CD14-positive monocyte (primary cell): ENCODE results near the gene RFPL4A. TPM values are rescaled to one million over a fixed set of nuclear protein-coding genes. Genes with fewer than 3 reads are reported as not detected.

Source experiments
- DNase-seq, 3 donors: peaks; one replicate each; pipeline ENCODE4 v3.0.0-alpha.2; 2011 to 2022
- H2AFZ ChIP-seq: 2 replicates; pipeline ENCODE4 v1.6.0; 2012; ENCODE audit warnings: mild to moderate bottlenecking, low read depth, low read length, inconsistent platforms; ENCODE audit not compliant: insufficient read depth, poor library complexity, severe bottlenecking
- H3K27ac ChIP-seq, 2 donors: 1 replicate in 1 of 2; 2 replicates in 1 of 2; pipeline ENCODE4 v1.5.1; 2012 to 2013; ENCODE audit warnings: low read length in 2 of 2, control low read depth in 1 of 2, inconsistent platforms in 1 of 2, low read depth in 1 of 2, mild to moderate bottlenecking in 1 of 2
- H3K27me3 ChIP-seq, 2 donors: one replicate each; pipeline versions ENCODE4 v1.6.0 to v1.6.1; 2011 to 2013; ENCODE audit warnings: low read length in 2 of 2; ENCODE audit not compliant: control insufficient read depth in 2 of 2, insufficient read depth in 2 of 2
- H3K36me3 ChIP-seq, 2 donors: replicated peaks in 1 of 2; 1 replicate in 1 of 2; 2 replicates in 1 of 2; pipeline versions ENCODE4 v1.5.1 to v1.6.1; 2012 to 2013; ENCODE audit warnings: low read length in 2 of 2, control low read depth in 1 of 2, inconsistent platforms in 1 of 2, mild to moderate bottlenecking in 1 of 2; ENCODE audit not compliant: insufficient read depth in 2 of 2, control insufficient read depth in 1 of 2
- H3K4me1 ChIP-seq, 2 donors: 1 replicate in 1 of 2; 2 replicates in 1 of 2; pipeline versions ENCODE4 v1.5.1 to v1.6.1; 2012 to 2013; ENCODE audit warnings: low read length in 2 of 2, control low read depth in 1 of 2, inconsistent platforms in 1 of 2, mild to moderate bottlenecking in 1 of 2, moderate library complexity in 1 of 2; ENCODE audit not compliant: insufficient read depth in 2 of 2, control insufficient read depth in 1 of 2
- H3K4me2 ChIP-seq: replicated peaks from 2 replicates; pipeline ENCODE3; 2012; ENCODE audit warnings: low read length, moderate library complexity, mild to moderate bottlenecking; ENCODE audit not compliant: poor library complexity, severe bottlenecking; ENCODE audit errors: extremely low read depth
- H3K4me3 ChIP-seq, 3 experiments: fragments of 200-600 bp in 1 of 3; sonication (generic) in 1 of 3; replicated peaks in 1 of 3; 1 replicate in 2 of 3; 2 replicates in 1 of 3; pipeline ENCODE4 v1.5.1; 2011 to 2013; ENCODE audit warnings: low read length in 3 of 3, mild to moderate bottlenecking in 3 of 3, control low read depth in 2 of 3, low read depth in 2 of 3, inconsistent platforms in 1 of 3, moderate library complexity in 1 of 3
- H3K79me2 ChIP-seq: 2 replicates; pipeline ENCODE4 v1.6.0; 2012; ENCODE audit warnings: mild to moderate bottlenecking, control low read depth, inconsistent platforms, low read length, moderate library complexity; ENCODE audit not compliant: insufficient read depth
- H3K9ac ChIP-seq: 2 replicates; pipeline ENCODE4 v1.6.0; 2017; ENCODE audit warnings: low read length, mild to moderate bottlenecking; ENCODE audit not compliant: insufficient read depth, poor library complexity, severe bottlenecking
- H3K9me3 ChIP-seq, 2 donors: replicated peaks in 1 of 2; 1 replicate in 1 of 2; 2 replicates in 1 of 2; pipeline versions ENCODE4 v1.5.1 to v1.6.1; 2012 to 2013; ENCODE audit warnings: low read length in 2 of 2, control low read depth in 1 of 2; ENCODE audit not compliant: control insufficient read depth in 1 of 2, insufficient read depth in 1 of 2
- H4K20me1 ChIP-seq: 2 replicates; pipeline ENCODE4 v1.6.0; 2012; ENCODE audit warnings: mild to moderate bottlenecking, low read length, control low read depth, moderate library complexity; ENCODE audit not compliant: insufficient read depth
- H3K27ac Mint-ChIP-seq, 7 donors: one replicate each; pipeline ENCODE4 v1.8.0; 2020; ENCODE audit warnings: mild to moderate bottlenecking in 7 of 7, mixed read lengths in 7 of 7, moderate library complexity in 6 of 7, inconsistent platforms in 2 of 7
- H3K27me3 Mint-ChIP-seq, 3 donors: one replicate each; pipeline ENCODE4 v1.8.0; 2021 to 2022; ENCODE audit warnings: low read depth in 3 of 3, mild to moderate bottlenecking in 3 of 3, mixed read lengths in 3 of 3, moderate library complexity in 3 of 3, inconsistent platforms in 1 of 3
- H3K36me3 Mint-ChIP-seq, 2 donors: one replicate each; pipeline ENCODE4 v1.8.0; 2020; ENCODE audit warnings: mixed read lengths in 2 of 2, inconsistent platforms in 1 of 2, mild to moderate bottlenecking in 1 of 2
- H3K4me1 Mint-ChIP-seq: one replicate; pipeline ENCODE4 v1.8.0; 2020; ENCODE audit warnings: mild to moderate bottlenecking, mixed read lengths
- H3K4me3 Mint-ChIP-seq, 2 donors: one replicate each; pipeline ENCODE4 v1.8.0; 2020; ENCODE audit warnings: mild to moderate bottlenecking in 2 of 2, mixed read lengths in 2 of 2, moderate library complexity in 1 of 2
- H3K9me3 Mint-ChIP-seq, 7 donors: one replicate each; pipeline ENCODE4 v1.8.0; 2020 to 2022; ENCODE audit warnings: mixed read lengths in 7 of 7, mild to moderate bottlenecking in 6 of 7, moderate library complexity in 6 of 7, inconsistent platforms in 2 of 7
- CTCF ChIP-seq: fragments of 200-600 bp; IDR thresholded peaks from one replicate; pipeline ENCODE4 v1.8.0; 2022; ENCODE audit warnings: antibody characterized with exemption, mild to moderate bottlenecking
- WGBS: methylation state at CpG from one replicate; pipeline ENCODE4 v1.1.5; 2013; ENCODE audit warnings: missing lambda C conversion rate; ENCODE audit not compliant: insufficient coverage; 5-methylcytosine and 5-hydroxymethylcytosine counted together
- intact Hi-C, 2 donors: fragments of 100-400 bp; cut with micrococcal nuclease; formaldehyde crosslinking; loops; one replicate each; pipeline versions ENCODE4 v1.15.0 to v1.15.1; 2023
- polyA plus RNA-seq, 3 donors: library from polyadenylated mRNA; depleted of rRNA in 1 of 3; unstranded in 2 of 3; stranded (reverse) in 1 of 3; fragments of 300-500 nt in 2 of 3; fragments of >200 nt in 1 of 3; fragmentation: Illumina TruSeq in 2 of 3; gene quantifications; 1 replicate in 2 of 3; 2 replicates in 1 of 3; pipeline ENCODE4 v1.2.3, GENCODE V29; 2012 to 2021

The RFPL4A gene
- polyA plus RNA-seq, 3 donors: 0.33 to 8.4 (median 7.9) TPM

DNA sequence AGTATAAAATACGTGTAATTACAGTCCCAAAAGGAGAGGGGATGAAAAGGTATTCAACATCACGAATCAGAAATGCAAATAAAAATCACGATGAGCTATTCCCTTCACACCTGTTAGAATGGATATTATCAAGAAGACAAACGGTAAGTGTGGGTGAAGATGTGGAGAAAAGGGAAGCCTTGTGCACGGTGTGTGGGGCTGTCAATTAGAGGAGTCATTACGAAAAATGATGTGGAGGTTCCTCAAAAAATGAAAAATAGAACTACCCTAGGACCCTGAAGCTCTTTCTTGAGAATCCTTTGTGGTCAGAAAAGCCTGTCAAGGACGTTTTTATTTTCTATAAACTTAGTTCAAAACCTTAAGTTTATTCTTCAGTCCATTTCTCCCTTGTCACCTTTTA, 53.6 kb downstream of the RFPL4A start:
- Histone ChIP-seq H2AFZ (no peak overlapping the region), H4K20me1 (no peaks in the 10 kb centered on the region), H3K9ac (no peak overlapping the region), H3K4me2 (no peak overlapping the region), H3K4me3 (no peak overlapping the region), H3K27me3 (no peaks in the 10 kb centered on the region), H3K27ac (no peak overlapping the region), H3K9me3 (peaks cover 2 to 7% of the 10 kb centered on the region in 2 donors), H3K4me1 (no peaks in the 10 kb centered on the region), H3K36me3 (no peaks in the 10 kb centered on the region), H3K79me2 (no peaks in the 10 kb centered on the region)
- no peaks in the 10 kb centered on the region for H3K4me1 Mint-ChIP-seq
- H3K9me3 Mint-ChIP-seq: peaks cover 2 to 19% (median 8%) of the 10 kb centered on the region in 7 donors
- intact Hi-C loops: loop anchor here in 1 of 2 donors (10.0 kb wide), 1 partner anchor 178 kb away; no protein-coding TSS in a partner anchor
- no peak overlapping the region for H3K4me3 Mint-ChIP-seq
- DNase-seq: no peak
- WGBS: 53% methylated on average over 2 of the region's 7 CpGs
- H3K36me3 Mint-ChIP-seq: no peaks in the 10 kb centered on the region
- no peak for TF ChIP-seq CTCF
- no peak overlapping the region for H3K27ac Mint-ChIP-seq
- peaks cover 1 to 2% (median 2%) of the 10 kb centered on the region in 3 donors for H3K27me3 Mint-ChIP-seq

Other genes with a start within 250 kb of the RFPL4A start
- not detected for gene SBK2, start 222.0 kb upstream of the RFPL4A start, polyA plus RNA-seq
- gene SBK3, start 213.6 kb upstream of the RFPL4A start, polyA plus RNA-seq: not detected
- gene ZNF579, start 178.2 kb upstream of the RFPL4A start, polyA plus RNA-seq: 1 to 10 TPM in 1 of 3 donors, under 1 TPM in 1, not detected in 1; 0.05 to 1.8 TPM
- 1 to 10 TPM; 1.2 to 2.6 (median 1.6) TPM for gene FIZ1, start 159.6 kb upstream of the RFPL4A start, polyA plus RNA-seq
- gene ZNF524, start 158.8 kb upstream of the RFPL4A start, polyA plus RNA-seq: 10 to 100 TPM; 27.9 to 45.7 (median 41.8) TPM
- 1 to 10 TPM in 1 of 3 donors, under 1 TPM in 2; 0.03 to 6.0 (median 0.07) TPM for gene ZNF865, start 153.4 kb upstream of the RFPL4A start, polyA plus RNA-seq
- gene ZNF784, start 134.5 kb upstream of the RFPL4A start, polyA plus RNA-seq: 1 to 10 TPM; 1.5 to 5.5 (median 2.4) TPM
- gene ZNF580, start 118.1 kb upstream of the RFPL4A start, polyA plus RNA-seq: 10 to 100 TPM in 2 of 3 donors, 1 to 10 TPM in 1; 9.7 to 46.5 (median 10.7) TPM
- gene ZNF581, start 115.4 kb upstream of the RFPL4A start, polyA plus RNA-seq: 10 to 100 TPM; 25.1 to 31.6 (median 29.4) TPM
- gene CCDC106, start 110.9 kb upstream of the RFPL4A start, polyA plus RNA-seq: 1 to 10 TPM in 2 of 3 donors, under 1 TPM in 1; 0.74 to 2.4 (median 1.2) TPM
- 100 to 1,000 TPM in 1 of 3 donors, 1 to 10 TPM in 2; 5.3 to 166 (median 5.4) TPM for gene U2AF2, start 104.1 kb upstream of the RFPL4A start, polyA plus RNA-seq
- gene EPN1, start 83.9 kb upstream of the RFPL4A start, polyA plus RNA-seq: 10 to 100 TPM; 18.7 to 75.2 (median 19.2) TPM
- not detected for gene NLRP9, start 20.7 kb upstream of the RFPL4A start, polyA plus RNA-seq
- gene RFPL4AL1, start 10.0 kb downstream of the RFPL4A start, polyA plus RNA-seq: 1 to 10 TPM in 2 of 3 donors, not detected in 1; 1.1 to 1.3 TPM
- not detected for gene NLRP11, start 72.9 kb downstream of the RFPL4A start, polyA plus RNA-seq
- not detected for gene NLRP4, start 77.4 kb downstream of the RFPL4A start, polyA plus RNA-seq
- not detected for gene NLRP13, start 173.2 kb downstream of the RFPL4A start, polyA plus RNA-seq
- gene NLRP8, start 188.7 kb downstream of the RFPL4A start, polyA plus RNA-seq: not detected
- gene NLRP5, start 227.7 kb downstream of the RFPL4A start, polyA plus RNA-seq: not detected